Measurements from ENCODE around the gene CELSR1. TPM values are rescaled to one million over a fixed set of nuclear protein-coding genes. Genes with fewer than 3 reads are reported as not detected.

CELSR1 gene
- total RNA-seq, 1 donor from 2014 or later = 27.6 TPM

DNA sequence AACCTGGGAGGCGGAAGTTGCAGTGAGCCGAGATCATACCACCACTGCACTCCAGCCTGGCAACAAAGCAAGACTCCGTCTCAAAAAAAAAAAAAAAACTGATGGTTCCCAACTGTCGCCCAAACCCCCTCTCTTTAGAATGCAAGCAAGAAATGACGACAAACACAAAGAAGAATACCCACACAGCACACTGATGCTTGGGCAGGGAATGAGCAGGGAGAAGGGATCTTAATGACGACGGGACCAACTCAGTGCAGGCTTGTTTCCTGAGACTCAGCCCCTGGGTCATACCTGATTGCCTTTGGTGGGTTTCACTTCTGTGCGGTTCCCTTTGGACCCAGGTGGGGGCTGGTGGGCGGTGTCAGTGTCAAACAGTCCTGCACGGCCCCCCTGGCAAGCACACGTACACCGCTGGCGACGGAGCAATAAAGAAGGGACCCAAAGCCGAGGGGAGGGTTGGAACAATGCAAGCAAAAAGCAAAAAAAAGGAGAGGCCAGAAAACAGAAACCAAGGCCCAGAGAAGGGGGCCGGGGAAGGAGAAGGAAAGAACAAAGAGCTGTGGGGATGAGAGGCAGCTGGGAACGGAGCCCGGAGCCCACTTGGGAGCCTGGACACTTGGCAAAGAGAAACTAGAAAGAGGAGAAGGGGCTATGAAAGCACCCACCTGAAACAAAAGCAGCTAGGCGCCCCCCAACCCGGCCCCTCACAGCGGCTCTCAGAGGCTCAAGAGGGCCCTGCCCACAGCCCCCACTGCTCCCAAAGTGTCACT, 99.6 kb downstream of the CELSR1 start:
- no peak for FAIRE-seq

DNA sequence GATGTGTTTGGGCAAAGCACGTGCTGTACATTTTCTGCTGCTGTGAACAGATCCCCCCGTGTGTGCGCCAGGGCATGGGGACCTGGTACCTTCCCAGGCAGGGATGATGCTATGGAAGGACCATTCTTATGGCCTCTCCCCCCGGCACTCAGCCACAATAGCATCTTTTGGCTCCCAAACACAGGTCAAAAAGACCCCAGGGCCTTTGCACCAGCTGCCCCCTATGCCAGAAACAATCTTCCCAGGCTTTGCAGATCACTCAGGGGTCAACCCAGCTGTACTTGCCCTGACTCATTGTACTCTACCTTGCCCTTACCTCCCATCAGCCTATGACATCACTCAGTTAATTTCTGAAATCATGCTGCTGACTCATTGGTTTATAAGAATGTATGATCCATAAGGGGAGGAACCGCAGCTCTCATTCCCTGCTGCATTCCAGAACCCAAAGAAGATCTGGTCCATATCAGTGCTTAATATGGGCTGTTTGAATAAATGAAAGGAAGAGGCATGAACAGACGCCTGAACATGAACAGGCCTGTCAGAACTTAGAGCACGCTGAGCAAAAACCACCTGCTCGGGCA, 100.7 kb downstream of the CELSR1 start:
- Mint-ChIP-seq H3K36me3 (ENCODE audit: low read depth, unreplicated experiment) (peaks cover 24% of the 10 kb centered on the region), H3K27ac (ENCODE audit: unreplicated experiment) (no peak overlapping the region), H3K27me3 (ENCODE audit: low read depth, unreplicated experiment) (peaks cover 2% of the 10 kb centered on the region), H3K4me1 (ENCODE audit: low read depth, unreplicated experiment) (no peaks in the 10 kb centered on the region), H3K9me3 (ENCODE audit: unreplicated experiment) (no peaks in the 10 kb centered on the region), H3K4me3 (ENCODE audit: unreplicated experiment) (no peak overlapping the region)
- no peak overlapping the region for H3K4me2 ChIP-seq (ENCODE audit: low read length)
- no peaks in the 10 kb centered on the region for H3K79me2 ChIP-seq (ENCODE audit: insufficient read depth, low read length)
- no peak overlapping the region for H3K27ac ChIP-seq (ENCODE audit: low read depth, low read length)
- H3K4me3 ChIP-seq (ENCODE audit: insufficient read depth, low read depth, low read length) = no peak overlapping the region
- no peak for FAIRE-seq
- no peaks in the 10 kb centered on the region for H3K36me3 ChIP-seq (ENCODE audit: insufficient read depth, low read length)
- TF ChIP-seq EZH2 (IDR thresholded peaks at IDR 0.05; ENCODE audit: insufficient read depth, low read length) = no peak
- TF ChIP-seq, protein P1, sequence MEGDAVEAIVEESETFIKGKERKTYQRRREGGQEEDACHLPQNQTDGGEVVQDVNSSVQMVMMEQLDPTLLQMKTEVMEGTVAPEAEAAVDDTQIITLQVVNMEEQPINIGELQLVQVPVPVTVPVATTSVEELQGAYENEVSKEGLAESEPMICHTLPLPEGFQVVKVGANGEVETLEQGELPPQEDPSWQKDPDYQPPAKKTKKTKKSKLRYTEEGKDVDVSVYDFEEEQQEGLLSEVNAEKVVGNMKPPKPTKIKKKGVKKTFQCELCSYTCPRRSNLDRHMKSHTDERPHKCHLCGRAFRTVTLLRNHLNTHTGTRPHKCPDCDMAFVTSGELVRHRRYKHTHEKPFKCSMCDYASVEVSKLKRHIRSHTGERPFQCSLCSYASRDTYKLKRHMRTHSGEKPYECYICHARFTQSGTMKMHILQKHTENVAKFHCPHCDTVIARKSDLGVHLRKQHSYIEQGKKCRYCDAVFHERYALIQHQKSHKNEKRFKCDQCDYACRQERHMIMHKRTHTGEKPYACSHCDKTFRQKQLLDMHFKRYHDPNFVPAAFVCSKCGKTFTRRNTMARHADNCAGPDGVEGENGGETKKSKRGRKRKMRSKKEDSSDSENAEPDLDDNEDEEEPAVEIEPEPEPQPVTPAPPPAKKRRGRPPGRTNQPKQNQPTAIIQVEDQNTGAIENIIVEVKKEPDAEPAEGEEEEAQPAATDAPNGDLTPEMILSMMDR (IDR thresholded peaks at IDR 0.05; ENCODE audit: insufficient read depth, low read depth, low read length) = no peak
- no peaks in the 10 kb centered on the region for H3K4me1 ChIP-seq (ENCODE audit: insufficient read depth, low read length)
- H4K20me1 ChIP-seq (ENCODE audit: insufficient read depth, low read length) = no peaks in the 10 kb centered on the region
- no peak overlapping the region for H2AFZ ChIP-seq (ENCODE audit: low read depth, low read length)
- H3K27me3 ChIP-seq (ENCODE audit: insufficient read depth, low read length) = no peaks in the 10 kb centered on the region
- H3K9ac ChIP-seq (ENCODE audit: low read length) = no peak overlapping the region
- H3K9me3 ChIP-seq (ENCODE audit: insufficient read depth, low read depth, low read length) = no peaks in the 10 kb centered on the region
- DNase-seq (ENCODE audit: low read depth) = peak; percentile 76

More for the DNA sequence above, 99.6 kb downstream of the CELSR1 start:
- Histone ChIP-seq H3K4me1 (ENCODE audit: insufficient read depth, low read length) (no peaks in the 10 kb centered on the region), H3K9ac (ENCODE audit: low read length) (no peak overlapping the region), H4K20me1 (ENCODE audit: insufficient read depth, low read length) (no peaks in the 10 kb centered on the region), H3K9me3 (ENCODE audit: insufficient read depth, low read depth, low read length) (no peaks in the 10 kb centered on the region), H3K27me3 (ENCODE audit: insufficient read depth, low read length) (no peaks in the 10 kb centered on the region), H3K4me3 (ENCODE audit: insufficient read depth, low read depth, low read length) (no peak overlapping the region), H3K4me2 (ENCODE audit: low read length) (no peak overlapping the region), H3K36me3 (ENCODE audit: insufficient read depth, low read length) (no peaks in the 10 kb centered on the region), H3K27ac (ENCODE audit: low read depth, low read length) (no peak overlapping the region), H2AFZ (ENCODE audit: low read depth, low read length) (no peak overlapping the region), H3K79me2 (ENCODE audit: insufficient read depth, low read length) (no peaks in the 10 kb centered on the region)
- TF ChIP-seq, protein P1 (IDR thresholded peaks at IDR 0.05; ENCODE audit: insufficient read depth, low read depth, low read length) = no peak
- TF ChIP-seq EZH2 (IDR thresholded peaks at IDR 0.05; ENCODE audit: insufficient read depth, low read length) = no peak
- Mint-ChIP-seq H3K27me3 (ENCODE audit: low read depth, unreplicated experiment) (peaks cover 2% of the 10 kb centered on the region), H3K27ac (ENCODE audit: unreplicated experiment) (no peak overlapping the region), H3K4me1 (ENCODE audit: low read depth, unreplicated experiment) (no peaks in the 10 kb centered on the region), H3K9me3 (ENCODE audit: unreplicated experiment) (no peaks in the 10 kb centered on the region), H3K36me3 (ENCODE audit: low read depth, unreplicated experiment) (peaks cover 24% of the 10 kb centered on the region), H3K4me3 (ENCODE audit: unreplicated experiment) (no peak overlapping the region)
- no peak for DNase-seq (ENCODE audit: low read depth)

DNA sequence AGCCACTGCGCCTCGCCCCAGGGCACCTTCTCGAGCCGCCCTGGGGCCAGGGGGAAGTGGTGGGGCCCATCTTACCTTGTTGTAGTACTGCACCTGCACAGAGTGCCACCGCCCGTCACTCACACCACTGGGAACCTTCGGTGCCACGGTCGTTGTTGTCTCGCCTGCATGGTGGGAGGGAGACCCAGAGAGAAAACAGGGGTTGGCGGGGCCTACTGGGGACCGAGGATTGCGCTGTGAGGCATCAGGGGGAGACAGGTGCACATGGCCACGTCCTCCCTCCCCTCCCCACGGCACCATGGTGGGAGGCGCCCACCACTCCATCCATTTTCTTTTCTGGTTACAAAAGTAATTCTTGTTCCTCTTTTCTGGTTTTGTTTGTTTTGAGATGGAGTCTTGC, 104.1 kb downstream of the CELSR1 start:
- no peak for TF ChIP-seq EZH2 (IDR thresholded peaks at IDR 0.05; ENCODE audit: insufficient read depth, low read length)
- TF ChIP-seq, protein P1 (IDR thresholded peaks at IDR 0.05; ENCODE audit: insufficient read depth, low read depth, low read length) = no peak
- no peaks in the 10 kb centered on the region for H3K9me3 ChIP-seq (ENCODE audit: insufficient read depth, low read depth, low read length)
- H3K36me3 Mint-ChIP-seq (ENCODE audit: low read depth, unreplicated experiment) = peaks cover 20% of the 10 kb centered on the region
- H3K27me3 ChIP-seq (ENCODE audit: insufficient read depth, low read length) = peaks cover 4% of the 10 kb centered on the region
- H2AFZ ChIP-seq (ENCODE audit: low read depth, low read length) = no peak overlapping the region
- H3K4me1 ChIP-seq (ENCODE audit: insufficient read depth, low read length) = no peaks in the 10 kb centered on the region
- H3K27me3 Mint-ChIP-seq (ENCODE audit: low read depth, unreplicated experiment) = peaks cover 2% of the 10 kb centered on the region
- H3K27ac ChIP-seq (ENCODE audit: low read depth, low read length) = no peak overlapping the region
- no peaks in the 10 kb centered on the region for H3K4me1 Mint-ChIP-seq (ENCODE audit: low read depth, unreplicated experiment)
- H3K9ac ChIP-seq (ENCODE audit: low read length) = no peak overlapping the region
- no peaks in the 10 kb centered on the region for H3K79me2 ChIP-seq (ENCODE audit: insufficient read depth, low read length)
- no peak overlapping the region for H3K27ac Mint-ChIP-seq (ENCODE audit: unreplicated experiment)
- H3K36me3 ChIP-seq (ENCODE audit: insufficient read depth, low read length) = no peaks in the 10 kb centered on the region
- FAIRE-seq = no peak
- H3K4me2 ChIP-seq (ENCODE audit: low read length) = no peak overlapping the region
- DNase-seq (ENCODE audit: low read depth) = no peak
- H3K9me3 Mint-ChIP-seq (ENCODE audit: unreplicated experiment) = no peaks in the 10 kb centered on the region
- H4K20me1 ChIP-seq (ENCODE audit: insufficient read depth, low read length) = no peaks in the 10 kb centered on the region
- no peak overlapping the region for H3K4me3 Mint-ChIP-seq (ENCODE audit: unreplicated experiment)
- H3K4me3 ChIP-seq (ENCODE audit: insufficient read depth, low read depth, low read length) = no peak overlapping the region
